ENCODE measurements around the gene PPP3R1.

The PPP3R1 gene

DNA sequence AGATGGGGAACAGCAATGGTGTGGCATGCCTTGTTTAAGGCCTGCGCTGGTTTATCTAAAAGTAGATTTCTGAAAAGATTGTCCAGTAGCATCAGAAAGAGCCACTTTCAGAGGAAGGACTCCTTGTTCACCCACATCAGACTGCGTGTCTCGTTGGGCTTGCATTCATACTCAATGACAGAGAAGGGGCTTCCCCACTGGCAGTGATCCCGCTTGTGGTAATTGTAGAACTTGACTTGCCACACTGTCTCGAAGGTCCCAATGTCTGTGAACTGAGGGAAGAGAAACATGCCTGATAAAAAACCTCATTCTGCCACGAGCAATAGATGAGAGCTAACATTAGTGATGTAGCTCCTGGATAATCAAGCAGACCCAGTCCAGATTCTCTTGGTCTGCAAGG lies 41.4 kb upstream of the PPP3R1 start:
- Histone ChIP-seq H3K9me3 (ENCODE audit: control insufficient read depth, low read length) (no peaks in the 10 kb centered on the region), H3K27ac (ENCODE audit: low read length, poor library complexity, severe bottlenecking) (no peak overlapping the region), H3K14ac (ENCODE audit: low read length in 2 of 2) (no peak overlapping the region), H2BK12ac (ENCODE audit: low read length in 2 of 2) (no peak overlapping the region), H2BK120ac (ENCODE audit: low read depth, low read length) (no peak overlapping the region), H3K79me1 (replicated peaks; ENCODE audit: low read length, poor library complexity, severe bottlenecking) (no peaks in the 10 kb centered on the region), H2AK5ac (ENCODE audit: low read length, severe bottlenecking) (no peak overlapping the region), H3K18ac (ENCODE audit: low read depth in 1 of 2, low read length in 2 of 2) (no peak overlapping the region), H2BK5ac (ENCODE audit: low read depth, low read length, poor library complexity, severe bottlenecking) (no peak overlapping the region), H3K4me2 (ENCODE audit: low read length, poor library complexity, severe bottlenecking) (no peak overlapping the region), H3K4me3 (ENCODE audit: insufficient read depth in 1 of 2, low read depth in 1 of 2, low read length in 2 of 2) (no peak overlapping the region), H4K8ac (ENCODE audit: low read length) (peak overlapping the region; percentile 60), H3K23ac (ENCODE audit: low read length in 2 of 2) (no peak overlapping the region), H3K4ac (ENCODE audit: low read depth in 1 of 2, low read length in 2 of 2) (no peak overlapping the region), H3K9ac (ENCODE audit: low read length) (no peak overlapping the region), H2AFZ (ENCODE audit: low read depth, low read length) (no peak overlapping the region), H4K91ac (ENCODE audit: low read length) (no peak overlapping the region), H3K4me1 (ENCODE audit: control insufficient read depth, insufficient read depth, low read depth, low read length) (no peaks in the 10 kb centered on the region), H2BK15ac (ENCODE audit: low read depth, poor library complexity, severe bottlenecking) (no peak overlapping the region), H3K36me3 (ENCODE audit: control insufficient read depth in 1 of 2, insufficient read depth in 2 of 2, low read depth in 1 of 2, low read length in 2 of 2) (peaks cover 0 to 10% of the 10 kb centered on the region in 2 experiments), H3K27me3 (ENCODE audit: control insufficient read depth in 1 of 2, insufficient read depth in 1 of 2, low read length in 2 of 2) (no peaks in the 10 kb centered on the region)
- WGBS = 96% methylated on average over 6 of the region's 6 CpGs
- DNase-seq = no peak

- Histone ChIP-seq H3K4me3 (ENCODE audit: insufficient read depth in 1 of 2, low read depth in 1 of 2, low read length in 2 of 2) (no peak overlapping the region), H3K27me3 (ENCODE audit: control insufficient read depth in 1 of 2, insufficient read depth in 1 of 2, low read length in 2 of 2) (no peaks in the 10 kb centered on the region), H3K23ac (ENCODE audit: low read length in 2 of 2) (no peak overlapping the region), H4K91ac (ENCODE audit: low read length) (no peak overlapping the region), H3K9me3 (ENCODE audit: control insufficient read depth, low read length) (no peaks in the 10 kb centered on the region), H3K4ac (ENCODE audit: low read depth in 1 of 2, low read length in 2 of 2) (no peak overlapping the region), H4K8ac (ENCODE audit: low read length) (no peak overlapping the region), H3K4me1 (ENCODE audit: control insufficient read depth, insufficient read depth, low read depth, low read length) (no peaks in the 10 kb centered on the region), H3K18ac (ENCODE audit: low read depth in 1 of 2, low read length in 2 of 2) (no peak overlapping the region), H2AFZ (ENCODE audit: low read depth, low read length) (no peak overlapping the region), H3K14ac (ENCODE audit: low read length in 2 of 2) (no peak overlapping the region), H3K4me2 (ENCODE audit: low read length, poor library complexity, severe bottlenecking) (no peak overlapping the region), H2BK5ac (ENCODE audit: low read depth, low read length, poor library complexity, severe bottlenecking) (no peak overlapping the region), H2AK5ac (ENCODE audit: low read length, severe bottlenecking) (no peak overlapping the region), H3K36me3 (ENCODE audit: control insufficient read depth in 1 of 2, insufficient read depth in 2 of 2, low read depth in 1 of 2, low read length in 2 of 2) (peaks cover 0 to 10% of the 10 kb centered on the region in 2 experiments), H3K9ac (ENCODE audit: low read length) (no peak overlapping the region), H3K79me1 (replicated peaks; ENCODE audit: low read length, poor library complexity, severe bottlenecking) (no peaks in the 10 kb centered on the region), H2BK120ac (ENCODE audit: low read depth, low read length) (no peak overlapping the region), H2BK15ac (ENCODE audit: low read depth, poor library complexity, severe bottlenecking) (no peak overlapping the region), H3K27ac (ENCODE audit: low read length, poor library complexity, severe bottlenecking) (no peak overlapping the region), H2BK12ac (ENCODE audit: low read length in 2 of 2) (no peak overlapping the region)
- 97% methylated on average over 4 of the region's 4 CpGs for WGBS
- no peak for DNase-seq
Measured at GRCh38 chr2:68293024-68293423, 40.7 kb upstream of the PPP3R1 start.

GRCh38 chr2:68292108-68292710 lies 39.9 kb upstream of the PPP3R1 start:
- Histone ChIP-seq H2BK120ac (ENCODE audit: low read depth, low read length) (no peak overlapping the region), H3K4me1 (ENCODE audit: control insufficient read depth, insufficient read depth, low read depth, low read length) (no peaks in the 10 kb centered on the region), H3K27me3 (ENCODE audit: control insufficient read depth in 1 of 2, insufficient read depth in 1 of 2, low read length in 2 of 2) (no peaks in the 10 kb centered on the region), H4K8ac (ENCODE audit: low read length) (no peak overlapping the region), H2BK15ac (ENCODE audit: low read depth, poor library complexity, severe bottlenecking) (no peak overlapping the region), H3K9me3 (ENCODE audit: control insufficient read depth, low read length) (no peaks in the 10 kb centered on the region), H3K27ac (ENCODE audit: low read length, poor library complexity, severe bottlenecking) (no peak overlapping the region), H3K4me2 (ENCODE audit: low read length, poor library complexity, severe bottlenecking) (no peak overlapping the region), H4K91ac (ENCODE audit: low read length) (no peak overlapping the region), H3K9ac (ENCODE audit: low read length) (no peak overlapping the region), H2BK12ac (ENCODE audit: low read length in 2 of 2) (no peak overlapping the region), H2BK5ac (ENCODE audit: low read depth, low read length, poor library complexity, severe bottlenecking) (no peak overlapping the region), H3K23ac (ENCODE audit: low read length in 2 of 2) (no peak overlapping the region), H2AFZ (ENCODE audit: low read depth, low read length) (no peak overlapping the region), H3K79me1 (replicated peaks; ENCODE audit: low read length, poor library complexity, severe bottlenecking) (no peaks in the 10 kb centered on the region), H3K4ac (ENCODE audit: low read depth in 1 of 2, low read length in 2 of 2) (no peak overlapping the region), H3K18ac (ENCODE audit: low read depth in 1 of 2, low read length in 2 of 2) (no peak overlapping the region), H3K14ac (ENCODE audit: low read length in 2 of 2) (no peak overlapping the region), H3K36me3 (ENCODE audit: control insufficient read depth in 1 of 2, insufficient read depth in 2 of 2, low read depth in 1 of 2, low read length in 2 of 2) (peaks cover 0 to 10% of the 10 kb centered on the region in 2 experiments), H3K4me3 (ENCODE audit: insufficient read depth in 1 of 2, low read depth in 1 of 2, low read length in 2 of 2) (no peak overlapping the region), H2AK5ac (ENCODE audit: low read length, severe bottlenecking) (no peak overlapping the region)
- peak; percentile 40 for DNase-seq
- WGBS = no CpG with 5 or more reads among the region's 3 CpGs

- Histone ChIP-seq H4K91ac (ENCODE audit: low read length) (no peak overlapping the region), H3K23ac (ENCODE audit: low read length in 2 of 2) (no peak overlapping the region), H2AFZ (ENCODE audit: low read depth, low read length) (no peak overlapping the region), H3K27me3 (ENCODE audit: control insufficient read depth in 1 of 2, insufficient read depth in 1 of 2, low read length in 2 of 2) (no peaks in the 10 kb centered on the region), H2BK15ac (ENCODE audit: low read depth, poor library complexity, severe bottlenecking) (no peak overlapping the region), H3K9ac (ENCODE audit: low read length) (no peak overlapping the region), H2BK5ac (ENCODE audit: low read depth, low read length, poor library complexity, severe bottlenecking) (no peak overlapping the region), H3K27ac (ENCODE audit: low read length, poor library complexity, severe bottlenecking) (no peak overlapping the region), H4K8ac (ENCODE audit: low read length) (no peak overlapping the region), H2BK120ac (ENCODE audit: low read depth, low read length) (no peak overlapping the region), H3K36me3 (ENCODE audit: control insufficient read depth in 1 of 2, insufficient read depth in 2 of 2, low read depth in 1 of 2, low read length in 2 of 2) (peaks cover 0 to 10% of the 10 kb centered on the region in 2 experiments), H3K9me3 (ENCODE audit: control insufficient read depth, low read length) (no peaks in the 10 kb centered on the region), H3K14ac (ENCODE audit: low read length in 2 of 2) (no peak overlapping the region), H3K4me2 (ENCODE audit: low read length, poor library complexity, severe bottlenecking) (no peak overlapping the region), H3K4me1 (ENCODE audit: control insufficient read depth, insufficient read depth, low read depth, low read length) (no peaks in the 10 kb centered on the region), H2BK12ac (ENCODE audit: low read length in 2 of 2) (no peak overlapping the region), H3K79me1 (replicated peaks; ENCODE audit: low read length, poor library complexity, severe bottlenecking) (no peaks in the 10 kb centered on the region), H3K18ac (ENCODE audit: low read depth in 1 of 2, low read length in 2 of 2) (no peak overlapping the region), H3K4ac (ENCODE audit: low read depth in 1 of 2, low read length in 2 of 2) (no peak overlapping the region), H2AK5ac (ENCODE audit: low read length, severe bottlenecking) (no peak overlapping the region), H3K4me3 (ENCODE audit: insufficient read depth in 1 of 2, low read depth in 1 of 2, low read length in 2 of 2) (no peak overlapping the region)
- no peak for DNase-seq
- 61% methylated on average over 3 of the region's 6 CpGs for WGBS
Measured at GRCh38 chr2:68291314-68291713, 39.0 kb upstream of the PPP3R1 start.
